Right cardiac atrium (tissue), 5 donors: ENCODE results near the gene RNF157. TPM values are rescaled to one million over a fixed set of nuclear protein-coding genes. Genes with fewer than 3 reads are reported as not detected.

Experiments
- ATAC-seq, 2 donors: fragments of 200-7000 bp; cut with Tn5 transposase; one replicate each; pipeline versions ENCODE4 v1.8.0 to v1.9.1; 2020; ENCODE audit warnings: moderate library complexity in 2 of 2, mild to moderate bottlenecking in 1 of 2
- DNase-seq, 3 donors: peaks; one replicate each; pipeline ENCODE4 v3.0.0-alpha.2; 2020
- H3K27ac ChIP-seq: one replicate; pipeline ENCODE4 v1.5.1; 2013; ENCODE audit warnings: mild to moderate bottlenecking, low read length, control low read depth, moderate library complexity
- H3K27me3 ChIP-seq: one replicate; pipeline ENCODE4 v1.6.1; 2013; ENCODE audit not compliant: control insufficient read depth, insufficient read depth
- H3K4me1 ChIP-seq: one replicate; pipeline ENCODE4 v1.6.1; 2013; ENCODE audit warnings: low read length; ENCODE audit not compliant: control insufficient read depth, insufficient read depth
- H3K4me3 ChIP-seq: one replicate; pipeline ENCODE4 v1.5.1; 2013; ENCODE audit warnings: low read length, control low read depth
- H3K9me3 ChIP-seq: one replicate; pipeline ENCODE4 v1.6.1; 2013; ENCODE audit warnings: low read length; ENCODE audit not compliant: control insufficient read depth
- WGBS: extraction: QIAGEN DNeasy Blood & Tissue Kit; methylation state at CpG from one replicate; pipeline ENCODE4 v1.1.7; 2013; 5-methylcytosine and 5-hydroxymethylcytosine counted together
- intact Hi-C, 4 donors: fragments of 100-400 bp; cut with DNase I; formaldehyde crosslinking; loops; one replicate each; pipeline versions ENCODE4 v1.11.0 to v1.14.0; 2022 to 2023
- polyA plus RNA-seq: library from polyadenylated mRNA; stranded (reverse); fragments of 200-250 nt; gene quantifications from one replicate; pipeline ENCODE4 v1.2.3, GENCODE V29; 2013
- total RNA-seq, 4 donors: library from RNA; stranded (reverse); fragmentation: NEBNext Ultra II Directional; extraction: Animal tissue kit (Norgen Biotek cat#: 25700); gene quantifications; one replicate each; pipeline ENCODE4 v1.2.1, GENCODE V29; 2021
- donor health status: healthy with polysubstance abuse.
- donor health status: DM: no; HTN: yes; CAD: no.
- donor health status: DM: no; HTN: no; CAD: no.
- donor health status: DM: no; HTN: yes; CAD: no; lungs with severe emphysema.
- donor health status: DM: yes; HTN: yes; CAD: no.

Gene RNF157
- total and polyA plus RNA-seq, 5 donors: 10.2 to 18.8 (median 12.1) TPM

DNA sequence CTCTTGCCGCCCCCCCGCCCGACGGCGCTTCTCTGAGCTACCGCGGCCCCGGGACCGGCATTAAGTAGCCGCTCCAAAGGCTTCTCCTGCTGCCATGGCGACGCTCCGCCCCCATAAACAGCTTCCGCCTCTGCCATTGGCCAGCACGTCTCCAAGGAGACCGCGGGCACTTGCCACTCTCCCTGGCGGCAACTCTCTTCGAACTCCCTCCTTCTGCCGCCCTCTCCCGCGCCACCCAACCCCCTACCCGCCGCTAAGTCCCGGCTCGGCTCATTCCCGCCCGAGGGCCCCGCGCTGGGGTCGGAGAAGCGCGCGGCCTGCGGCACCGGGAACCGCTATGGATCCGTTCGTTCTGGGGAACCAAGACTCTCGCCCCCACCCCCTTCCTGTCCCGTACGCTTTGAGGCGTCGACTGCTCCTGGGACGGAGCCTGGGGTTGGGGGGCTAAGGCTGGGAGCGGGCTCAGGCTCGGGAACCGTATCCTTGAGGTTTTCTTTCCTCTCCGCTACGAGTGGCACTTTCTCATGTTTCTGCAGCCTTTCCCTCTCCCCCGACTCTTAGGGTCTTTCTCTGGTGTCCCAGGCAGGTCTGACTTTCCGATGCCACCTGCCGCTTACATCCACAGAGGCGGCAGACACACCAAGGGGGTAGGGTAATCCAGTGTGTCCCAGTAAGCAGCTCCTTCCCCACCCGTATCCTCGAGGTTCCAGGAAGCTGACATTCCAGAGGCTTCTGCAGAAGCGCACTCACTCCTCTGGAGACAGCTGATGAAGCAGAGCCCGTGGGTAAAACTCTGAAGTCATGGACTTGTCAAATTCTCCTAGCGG lies 98.9 kb downstream of the RNF157 start, which contains the start of gene FOXJ1:
Gene FOXJ1, minus strand, starts transcription at position 34 of the 827 bp plus-strand sequence. CDS start 850 bp downstream, outside the sequence.
- H3K4me3 ChIP-seq: peak within 1 kb of the TSS; percentile 18
- peak; percentile 93 for ATAC-seq
- H3K27ac ChIP-seq: no peak within 1 kb of the TSS
- no peaks in the 10 kb centered on the region for H3K9me3 ChIP-seq
- no peaks in the 10 kb centered on the region for H3K4me1 ChIP-seq
- no peaks in the 10 kb centered on the region for H3K27me3 ChIP-seq
- intact Hi-C loops: no loop called here
- peak; percentile 89 to 95 (median 95) for DNase-seq
- WGBS: 4% methylated on average over 59 of the region's 59 CpGs

DNA sequence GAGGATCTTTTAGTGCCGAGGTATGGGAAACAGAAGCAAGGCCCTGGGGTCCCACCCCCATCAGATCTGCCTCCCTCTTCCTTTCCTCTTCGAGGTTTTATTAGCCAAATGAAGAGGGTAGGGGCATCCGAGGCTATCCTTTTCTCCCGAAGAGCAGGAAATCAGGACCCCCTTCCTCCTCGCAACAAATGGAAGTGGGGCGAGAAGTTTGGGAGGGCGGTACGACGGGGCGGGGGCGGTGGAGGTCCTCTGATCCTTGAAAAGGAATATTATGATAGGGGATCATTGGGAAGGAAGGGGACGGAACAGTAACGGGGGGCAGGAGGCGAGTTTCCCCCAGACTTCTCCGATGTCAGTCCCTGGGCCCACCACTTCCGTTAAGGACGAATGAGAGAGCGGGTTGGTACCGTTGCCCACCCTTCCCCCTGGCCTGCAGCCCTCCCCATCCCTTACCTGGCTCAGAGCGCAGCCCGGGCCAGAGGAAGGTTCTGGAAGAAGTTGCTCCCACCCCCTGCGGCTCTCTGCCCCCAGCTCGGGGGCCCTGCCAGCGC lies 99.6 kb downstream of the RNF157 start:
- no peak for DNase-seq
- no peak overlapping the region for H3K27ac ChIP-seq
- no peaks in the 10 kb centered on the region for H3K27me3 ChIP-seq
- intact Hi-C loops: no loop called here
- ATAC-seq: no peak
- WGBS: 3% methylated on average over 24 of the region's 24 CpGs
- H3K4me1 ChIP-seq: no peaks in the 10 kb centered on the region
- peak overlapping the region; percentile 18 for H3K4me3 ChIP-seq
- no peaks in the 10 kb centered on the region for H3K9me3 ChIP-seq

DNA sequence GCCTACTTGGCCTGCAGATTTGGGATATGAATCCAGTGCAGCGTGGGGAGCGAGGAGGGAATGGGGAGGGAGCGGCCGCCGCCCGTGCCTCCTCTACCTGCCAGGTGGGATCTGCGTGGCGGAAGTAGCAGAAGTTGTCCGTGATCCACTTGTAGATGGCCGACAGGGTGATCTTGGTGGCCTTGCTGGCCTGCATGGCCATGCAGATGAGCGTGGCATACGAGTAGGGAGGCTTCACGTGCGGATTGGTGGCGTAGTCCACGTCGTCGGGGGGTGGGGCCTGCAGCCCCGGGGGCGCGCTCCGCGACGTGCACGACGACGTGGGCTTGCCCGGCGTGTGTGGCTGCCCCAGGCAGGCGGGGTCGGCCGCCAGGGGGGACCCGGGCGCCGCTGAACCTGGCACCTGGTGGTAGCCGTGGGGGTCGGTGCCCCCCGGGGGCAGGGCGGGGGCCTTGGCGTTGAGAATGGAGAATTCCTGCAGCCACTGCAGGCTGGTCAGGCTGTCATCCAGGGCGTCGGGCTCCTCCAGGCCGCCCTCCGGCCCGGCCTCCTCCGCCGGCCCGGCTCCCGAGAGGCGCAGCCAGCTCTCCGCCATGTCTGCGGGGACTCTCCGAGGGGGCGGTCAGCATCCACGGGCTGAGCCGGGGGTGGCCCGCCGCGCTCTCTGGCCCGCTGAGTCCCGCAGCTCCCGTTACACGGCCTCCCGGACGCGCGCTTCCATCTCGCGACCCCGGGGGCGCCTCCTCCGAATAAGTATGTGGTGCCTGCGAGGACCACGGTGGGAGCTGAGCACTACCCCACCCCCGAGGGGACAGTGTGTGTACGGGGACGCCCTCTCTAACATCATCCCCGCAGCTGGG lies 100.3 kb downstream of the RNF157 start:
- DNase-seq: peak in 2 of 3 donors; percentile 64 to 69
- H3K27ac ChIP-seq: no peak overlapping the region
- H3K4me3 ChIP-seq: no peak overlapping the region
- no peaks in the 10 kb centered on the region for H3K4me1 ChIP-seq
- no peaks in the 10 kb centered on the region for H3K9me3 ChIP-seq
- 8% methylated on average over 78 of the region's 78 CpGs for WGBS
- intact Hi-C loops: no loop called here
- ATAC-seq: peak in 1 of 2 donors; percentile 6
- no peaks in the 10 kb centered on the region for H3K27me3 ChIP-seq

DNA sequence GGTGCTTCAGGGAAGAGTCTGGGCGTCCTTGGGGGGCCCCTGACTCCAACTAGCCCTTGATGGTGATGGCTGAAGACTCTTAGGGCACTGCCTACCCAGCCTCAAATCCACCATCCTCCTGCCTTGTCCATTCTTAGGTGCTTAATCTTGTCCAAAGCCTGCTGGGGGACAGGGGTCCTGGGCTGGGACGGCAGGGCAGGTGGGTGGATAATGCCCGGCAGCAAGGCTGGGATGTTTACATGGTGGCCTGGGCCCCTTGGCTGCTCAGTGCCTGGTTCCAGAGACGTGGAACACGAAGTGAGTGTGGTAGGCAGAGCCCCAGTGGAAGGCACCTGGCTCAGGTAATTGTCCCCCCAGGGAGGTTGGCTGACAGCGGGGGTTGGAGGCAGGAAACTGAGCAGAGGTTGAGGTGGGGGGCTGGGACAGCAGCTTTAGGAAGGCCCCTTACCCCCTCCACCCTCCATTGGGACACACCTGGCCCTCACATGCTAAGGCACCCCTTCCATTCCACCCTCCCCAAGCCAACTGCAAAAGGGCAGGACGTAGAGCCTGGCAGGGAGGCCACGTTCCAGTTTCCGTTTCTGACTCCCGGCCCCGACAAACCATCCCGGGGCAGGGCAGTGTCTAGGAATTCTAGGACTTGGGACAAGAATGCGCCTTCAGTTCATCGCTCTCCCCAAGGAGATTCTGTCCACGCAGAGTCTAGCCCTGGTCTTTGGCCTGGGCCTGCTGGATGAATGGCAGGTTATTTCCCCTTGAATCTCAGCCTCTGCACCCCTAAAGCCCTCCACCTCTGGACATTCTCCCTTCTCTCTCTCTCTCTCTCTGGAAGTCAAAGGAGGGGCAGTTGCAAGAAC lies 101.2 kb downstream of the RNF157 start:
- no peaks in the 10 kb centered on the region for H3K4me1 ChIP-seq
- intact Hi-C loops: no loop called here
- H3K27ac ChIP-seq: no peak overlapping the region
- H3K4me3 ChIP-seq: no peak overlapping the region
- H3K27me3 ChIP-seq: no peaks in the 10 kb centered on the region
- no peak for ATAC-seq
- H3K9me3 ChIP-seq: no peaks in the 10 kb centered on the region
- peak in 1 of 3 donors; percentile 17 for DNase-seq
- 38% methylated on average over 15 of the region's 15 CpGs for WGBS

DNA sequence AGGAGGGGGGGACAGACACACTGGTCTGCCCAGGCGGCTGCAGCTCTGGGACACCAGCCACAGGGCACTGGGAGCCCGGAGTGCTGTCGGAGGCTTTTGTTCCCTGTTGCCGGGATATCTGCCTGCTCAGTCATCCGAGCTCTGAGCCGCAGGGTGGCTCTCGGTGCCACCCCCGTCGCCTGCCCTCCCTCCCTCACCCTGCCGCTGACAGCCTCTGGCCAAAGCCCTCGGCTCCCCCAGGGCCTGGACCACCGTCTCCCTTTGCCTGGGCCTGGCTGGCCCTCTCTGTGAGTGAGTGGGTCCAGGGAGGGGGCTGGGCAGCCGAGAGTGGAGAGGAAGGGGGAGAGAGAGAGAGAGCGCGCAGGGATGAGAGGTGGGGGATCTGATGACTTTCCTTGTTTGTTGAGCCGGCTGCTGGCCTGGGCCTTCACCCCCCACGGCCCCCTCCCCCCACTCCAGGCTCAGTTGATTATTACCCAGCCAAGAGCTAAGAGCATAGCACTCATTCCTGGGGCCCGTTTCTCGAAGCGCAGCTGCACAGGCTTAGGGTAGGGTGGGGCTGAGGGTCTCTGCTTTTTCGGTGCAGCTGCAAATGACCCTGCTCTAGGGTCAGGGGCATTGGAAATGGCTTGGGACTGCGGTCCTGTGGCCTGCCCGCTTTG lies 101.9 kb downstream of the RNF157 start:
- Histone ChIP-seq H3K27me3 (no peaks in the 10 kb centered on the region), H3K4me1 (no peaks in the 10 kb centered on the region), H3K9me3 (no peaks in the 10 kb centered on the region), H3K27ac (no peak overlapping the region), H3K4me3 (no peak overlapping the region)
- DNase-seq (peak in 1 of 3 donors; percentile 47), ATAC-seq (no peak)
- WGBS: 34% methylated on average over 23 of the region's 23 CpGs
- intact Hi-C loops: no loop called here

DNA sequence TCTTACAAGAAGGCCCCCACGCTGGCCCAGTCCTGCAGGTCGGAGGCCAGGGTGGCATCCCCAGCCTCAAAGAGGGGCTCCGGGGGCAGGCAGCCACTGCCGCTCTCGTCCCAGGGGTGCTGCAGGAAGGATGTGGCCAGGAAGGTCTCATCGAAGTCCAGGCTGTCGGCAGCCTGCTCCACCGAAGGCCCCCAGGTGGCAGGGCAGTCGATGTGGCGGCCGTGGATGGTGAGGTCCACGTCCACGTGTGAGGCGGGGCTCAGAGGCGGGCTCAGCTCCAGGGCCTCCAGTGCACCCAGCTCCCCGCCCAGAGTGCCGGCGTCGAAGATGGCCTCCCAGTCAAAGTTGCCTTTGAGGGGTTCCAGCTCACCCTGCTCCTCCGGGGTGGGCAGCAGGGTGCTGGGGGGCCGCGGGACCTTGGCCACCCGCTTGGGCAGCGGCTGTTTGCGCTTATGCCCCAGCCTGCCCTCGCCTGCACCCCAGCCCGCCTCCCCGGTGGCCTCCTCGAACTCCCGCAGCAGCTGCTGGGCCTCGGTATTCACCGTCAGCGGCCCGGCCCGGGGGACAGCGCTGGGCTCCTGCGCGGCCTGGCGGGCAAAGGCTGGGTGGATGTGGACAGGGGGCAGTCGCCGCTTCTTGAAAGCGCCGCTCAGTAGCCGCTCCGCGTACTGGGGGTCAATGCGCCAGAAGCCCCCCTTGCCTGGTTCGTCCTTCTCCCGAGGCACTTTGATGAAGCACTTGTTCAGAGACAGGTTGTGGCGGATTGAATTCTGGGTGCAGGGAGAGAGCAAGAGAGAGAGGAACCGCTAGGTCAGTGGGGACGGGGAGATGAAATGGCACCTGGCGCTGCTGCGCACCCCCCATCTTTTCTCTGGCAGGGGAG lies 102.7 kb downstream of the RNF157 start:
- Histone ChIP-seq H3K4me3 (no peak overlapping the region), H3K4me1 (no peaks in the 10 kb centered on the region), H3K27ac (no peak overlapping the region), H3K9me3 (no peaks in the 10 kb centered on the region), H3K27me3 (no peaks in the 10 kb centered on the region)
- intact Hi-C loops: no loop called here
- DNase-seq: peak in 1 of 3 donors; percentile 69
- 33% methylated on average over 54 of the region's 54 CpGs for WGBS
- no peak for ATAC-seq

DNA sequence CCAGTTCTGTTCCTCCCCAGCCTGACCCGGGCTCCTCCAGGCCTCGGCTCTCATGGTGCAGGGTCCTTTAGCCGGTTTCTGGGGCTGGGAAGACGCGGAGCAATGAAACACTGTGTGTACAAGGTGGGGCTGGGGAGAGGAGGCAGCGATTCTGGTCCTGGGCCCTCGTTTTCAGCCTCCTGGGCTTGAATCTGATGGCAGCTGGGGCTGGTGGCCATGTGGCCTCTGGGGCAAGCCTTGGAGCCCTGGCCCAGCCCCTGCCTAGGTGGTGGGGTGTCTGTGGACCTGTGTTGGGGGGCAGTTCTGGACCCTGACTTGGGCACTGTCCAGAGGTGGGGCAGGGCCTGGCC lies 103.3 kb downstream of the RNF157 start:
- Histone ChIP-seq H3K9me3 (no peaks in the 10 kb centered on the region), H3K27ac (no peak overlapping the region), H3K4me3 (no peak overlapping the region), H3K4me1 (no peaks in the 10 kb centered on the region), H3K27me3 (no peaks in the 10 kb centered on the region)
- DNase-seq: no peak
- 61% methylated on average over 7 of the region's 7 CpGs for WGBS
- no peak for ATAC-seq
- intact Hi-C loops: no loop called here

DNA sequence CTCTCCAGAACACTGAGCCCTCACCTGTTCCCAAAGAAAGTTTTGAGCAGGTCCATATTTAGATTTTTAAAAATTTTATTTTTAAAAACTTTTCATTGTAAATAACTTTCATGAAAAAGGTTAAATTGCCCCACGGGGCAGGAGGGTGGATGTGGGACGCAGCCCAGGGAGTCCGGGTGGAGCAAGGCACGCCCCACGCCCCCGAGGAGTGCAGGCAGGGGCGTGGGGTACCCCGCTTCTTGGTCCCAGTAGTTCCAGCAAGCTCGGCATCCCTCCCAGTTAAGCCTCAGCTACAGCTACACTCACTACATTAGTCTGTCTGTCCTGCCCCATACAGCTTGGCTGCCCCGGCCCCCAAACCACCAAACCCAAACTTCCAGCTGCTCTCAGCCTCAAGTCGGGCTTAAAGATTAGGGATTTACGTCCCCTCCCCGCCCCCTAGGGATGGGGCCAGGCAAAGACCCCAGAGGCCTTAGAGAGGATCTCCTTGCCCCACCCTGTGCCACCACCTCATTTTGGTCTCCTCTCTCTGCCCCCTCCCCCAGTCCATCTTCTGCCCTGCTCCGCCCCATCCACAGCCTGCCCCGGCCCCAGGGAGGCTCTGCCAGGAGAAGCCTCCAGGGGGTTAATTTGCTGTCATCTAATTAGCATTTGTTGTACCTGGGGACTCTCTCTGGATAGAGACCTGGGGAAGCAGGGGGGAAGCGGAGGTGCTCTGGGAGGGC lies 103.9 kb downstream of the RNF157 start:
- DNase-seq: no peak
- no peak for ATAC-seq
- intact Hi-C loops: no loop called here
- Histone ChIP-seq H3K27me3 (no peaks in the 10 kb centered on the region), H3K27ac (no peak overlapping the region), H3K4me3 (no peak overlapping the region), H3K4me1 (no peaks in the 10 kb centered on the region), H3K9me3 (no peaks in the 10 kb centered on the region)
- 66% methylated on average over 16 of the region's 16 CpGs for WGBS

DNA sequence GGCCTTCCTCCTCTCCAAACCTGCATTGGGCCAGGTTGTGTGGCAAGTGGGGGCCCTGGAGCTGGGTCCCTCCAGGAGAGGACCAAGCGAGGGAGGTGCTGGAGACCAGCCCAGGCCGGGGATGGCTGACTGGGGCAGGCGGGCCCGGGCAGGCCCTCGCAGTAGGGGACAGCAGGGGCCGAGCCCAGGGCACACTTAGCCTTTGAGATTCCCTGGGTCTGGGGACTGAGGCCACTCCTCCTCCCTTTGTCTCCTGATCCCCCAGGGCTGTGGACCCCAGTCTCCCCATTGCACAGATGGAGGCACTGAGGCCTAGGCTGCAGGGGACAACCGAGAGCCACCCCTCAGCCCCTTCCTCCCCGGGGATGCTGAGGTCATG lies 104.5 kb downstream of the RNF157 start:
- Histone ChIP-seq H3K4me1 (no peaks in the 10 kb centered on the region), H3K4me3 (no peak overlapping the region), H3K27ac (no peak overlapping the region), H3K9me3 (no peaks in the 10 kb centered on the region), H3K27me3 (no peaks in the 10 kb centered on the region)
- WGBS: 61% methylated on average over 8 of the region's 8 CpGs
- ATAC-seq (no peak), DNase-seq (no peak)
- intact Hi-C loops: no loop called here
